Measurements from ENCODE around the gene CD46.

- no peak for TF ChIP-seq CTCF (IDR thresholded peaks at IDR 0.05 in 8 of 11, conservative IDR thresholded peaks at IDR 0.05 in 3 of 11)
- TF ChIP-seq POLR2A (IDR thresholded peaks at IDR 0.05): no peak
- no peak for TF ChIP-seq POLR2AphosphoS5 (IDR thresholded peaks at IDR 0.05)
Measured at GRCh38 chr1:207754011-207754410, 2.2 kb downstream of the CD46 start.
